Upper lobe of left lung (tissue), 4 donors: ENCODE measurements around the gene ATP8B1.

Source experiments
- EP300 ChIP-seq, 4 donors: sonication (generic); formaldehyde crosslinking; IDR thresholded peaks; one replicate each; pipeline ENCODE4 v1.5.1; 2017; ENCODE audit warnings: antibody characterized with exemption in 4 of 4, control low read depth in 2 of 4
- POLR2A ChIP-seq, 4 donors: fragments of 450-650 bp; IDR thresholded peaks; one replicate each; pipeline ENCODE4 v1.5.1; 2016 to 2017; ENCODE audit warnings: antibody characterized with exemption in 4 of 4, mild to moderate bottlenecking in 2 of 4
- POLR2AphosphoS5 ChIP-seq, 2 donors: sonication (generic); formaldehyde crosslinking; IDR thresholded peaks; one replicate each; pipeline ENCODE4 v1.5.1; 2017; ENCODE audit warnings: antibody characterized with exemption in 2 of 2
- TF ChIP-seq, protein P1 (sequence below), 6 experiments: fragments of 450-650 bp in 4 of 6; fragments of 200-600 bp in 2 of 6; sonication (generic) in 2 of 6; IDR thresholded peaks; one replicate each; pipeline ENCODE4 v1.5.1; 2016 to 2019; ENCODE audit warnings: antibody characterized with exemption in 6 of 6

- no peak for TF ChIP-seq POLR2A (IDR thresholded peaks at IDR 0.05)
- TF ChIP-seq, protein P1, sequence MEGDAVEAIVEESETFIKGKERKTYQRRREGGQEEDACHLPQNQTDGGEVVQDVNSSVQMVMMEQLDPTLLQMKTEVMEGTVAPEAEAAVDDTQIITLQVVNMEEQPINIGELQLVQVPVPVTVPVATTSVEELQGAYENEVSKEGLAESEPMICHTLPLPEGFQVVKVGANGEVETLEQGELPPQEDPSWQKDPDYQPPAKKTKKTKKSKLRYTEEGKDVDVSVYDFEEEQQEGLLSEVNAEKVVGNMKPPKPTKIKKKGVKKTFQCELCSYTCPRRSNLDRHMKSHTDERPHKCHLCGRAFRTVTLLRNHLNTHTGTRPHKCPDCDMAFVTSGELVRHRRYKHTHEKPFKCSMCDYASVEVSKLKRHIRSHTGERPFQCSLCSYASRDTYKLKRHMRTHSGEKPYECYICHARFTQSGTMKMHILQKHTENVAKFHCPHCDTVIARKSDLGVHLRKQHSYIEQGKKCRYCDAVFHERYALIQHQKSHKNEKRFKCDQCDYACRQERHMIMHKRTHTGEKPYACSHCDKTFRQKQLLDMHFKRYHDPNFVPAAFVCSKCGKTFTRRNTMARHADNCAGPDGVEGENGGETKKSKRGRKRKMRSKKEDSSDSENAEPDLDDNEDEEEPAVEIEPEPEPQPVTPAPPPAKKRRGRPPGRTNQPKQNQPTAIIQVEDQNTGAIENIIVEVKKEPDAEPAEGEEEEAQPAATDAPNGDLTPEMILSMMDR (IDR thresholded peaks at IDR 0.05): no peak
- no peak for TF ChIP-seq EP300 (IDR thresholded peaks at IDR 0.05)
- TF ChIP-seq POLR2AphosphoS5 (IDR thresholded peaks at IDR 0.05): no peak
Measured at GRCh38 chr18:57640749-57641148, 162.4 kb downstream of the ATP8B1 start.
